Measurements from ENCODE around the gene SRRM3.
"Not testable (repeated sequence)": the region's sequence is repeated elsewhere in the genome, so short reads cannot be mapped to it uniquely, and the experiment has no call there.

The SRRM3 gene

GRCh38 chr7:76286842-76287403, 85.2 kb downstream of the SRRM3 start:
- DNase-seq: no peak

GRCh38 chr7:76290847-76291350, 89.2 kb downstream of the SRRM3 start:
- DNase-seq: not testable (repeated sequence)

GRCh38 chr7:76291351-76292212, 89.9 kb downstream of the SRRM3 start:
- DNase-seq: peak; percentile 17 to 95 (median 84)

GRCh38 chr7:76292213-76292573, 90.5 kb downstream of the SRRM3 start:
- peak in 2 of 56 donors; percentile 48 to 70 for DNase-seq

GRCh38 chr7:76292911-76293310, 91.2 kb downstream of the SRRM3 start:
- DNase-seq: not testable (repeated sequence)

- DNase-seq: no peak
Observed at GRCh38 chr7:76293407-76293901, 91.8 kb downstream of the SRRM3 start.

GRCh38 chr7:76294344-76295024, 92.8 kb downstream of the SRRM3 start:
- peak; percentile 51 to 99 (median 93) for DNase-seq

GRCh38 chr7:76296743-76297740, 95.3 kb downstream of the SRRM3 start:
- peak in 14 of 56 donors; percentile 4 to 41 (median 21) for DNase-seq

- DNase-seq: no peak
Observed at GRCh38 chr7:76300166-76300731, 98.6 kb downstream of the SRRM3 start.

GRCh38 chr7:76301000-76301399, 99.3 kb downstream of the SRRM3 start:
- no peak for DNase-seq

- peak; percentile 24 to 96 (median 68) for DNase-seq
Observed at GRCh38 chr7:76302347-76303201, 100.9 kb downstream of the SRRM3 start, which contains the start of gene HSPB1. TSS of gene HSPB1 (plus strand) at chr7:76302673. CDS start at chr7:76302713, 40 bp downstream.

- DNase-seq: peak in 48 of 56 donors; percentile 10 to 91 (median 54)
Observed at GRCh38 chr7:76303202-76304147, 101.8 kb downstream of the SRRM3 start.

- DNase-seq: peak in 54 of 56 donors; percentile 12 to 85 (median 54)
Observed at GRCh38 chr7:76304888-76305375, 103.2 kb downstream of the SRRM3 start.

- not testable (repeated sequence) for DNase-seq
Observed at GRCh38 chr7:76308874-76309273, 107.2 kb downstream of the SRRM3 start.

- not testable (repeated sequence) for DNase-seq
Observed at GRCh38 chr7:76309341-76310101, 107.8 kb downstream of the SRRM3 start.

GRCh38 chr7:76310102-76310957, 108.6 kb downstream of the SRRM3 start:
- DNase-seq: peak in 37 of 56 donors; percentile 12 to 86 (median 40)
